ENCODE data around the gene PHKA2.
"Not testable (repeated sequence)": the region's sequence is repeated elsewhere in the genome, so short reads cannot be mapped to it uniquely, and the experiment has no call there.

Gene PHKA2, protein sequence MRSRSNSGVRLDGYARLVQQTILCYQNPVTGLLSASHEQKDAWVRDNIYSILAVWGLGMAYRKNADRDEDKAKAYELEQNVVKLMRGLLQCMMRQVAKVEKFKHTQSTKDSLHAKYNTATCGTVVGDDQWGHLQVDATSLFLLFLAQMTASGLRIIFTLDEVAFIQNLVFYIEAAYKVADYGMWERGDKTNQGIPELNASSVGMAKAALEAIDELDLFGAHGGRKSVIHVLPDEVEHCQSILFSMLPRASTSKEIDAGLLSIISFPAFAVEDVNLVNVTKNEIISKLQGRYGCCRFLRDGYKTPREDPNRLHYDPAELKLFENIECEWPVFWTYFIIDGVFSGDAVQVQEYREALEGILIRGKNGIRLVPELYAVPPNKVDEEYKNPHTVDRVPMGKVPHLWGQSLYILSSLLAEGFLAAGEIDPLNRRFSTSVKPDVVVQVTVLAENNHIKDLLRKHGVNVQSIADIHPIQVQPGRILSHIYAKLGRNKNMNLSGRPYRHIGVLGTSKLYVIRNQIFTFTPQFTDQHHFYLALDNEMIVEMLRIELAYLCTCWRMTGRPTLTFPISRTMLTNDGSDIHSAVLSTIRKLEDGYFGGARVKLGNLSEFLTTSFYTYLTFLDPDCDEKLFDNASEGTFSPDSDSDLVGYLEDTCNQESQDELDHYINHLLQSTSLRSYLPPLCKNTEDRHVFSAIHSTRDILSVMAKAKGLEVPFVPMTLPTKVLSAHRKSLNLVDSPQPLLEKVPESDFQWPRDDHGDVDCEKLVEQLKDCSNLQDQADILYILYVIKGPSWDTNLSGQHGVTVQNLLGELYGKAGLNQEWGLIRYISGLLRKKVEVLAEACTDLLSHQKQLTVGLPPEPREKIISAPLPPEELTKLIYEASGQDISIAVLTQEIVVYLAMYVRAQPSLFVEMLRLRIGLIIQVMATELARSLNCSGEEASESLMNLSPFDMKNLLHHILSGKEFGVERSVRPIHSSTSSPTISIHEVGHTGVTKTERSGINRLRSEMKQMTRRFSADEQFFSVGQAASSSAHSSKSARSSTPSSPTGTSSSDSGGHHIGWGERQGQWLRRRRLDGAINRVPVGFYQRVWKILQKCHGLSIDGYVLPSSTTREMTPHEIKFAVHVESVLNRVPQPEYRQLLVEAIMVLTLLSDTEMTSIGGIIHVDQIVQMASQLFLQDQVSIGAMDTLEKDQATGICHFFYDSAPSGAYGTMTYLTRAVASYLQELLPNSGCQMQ

DNA sequence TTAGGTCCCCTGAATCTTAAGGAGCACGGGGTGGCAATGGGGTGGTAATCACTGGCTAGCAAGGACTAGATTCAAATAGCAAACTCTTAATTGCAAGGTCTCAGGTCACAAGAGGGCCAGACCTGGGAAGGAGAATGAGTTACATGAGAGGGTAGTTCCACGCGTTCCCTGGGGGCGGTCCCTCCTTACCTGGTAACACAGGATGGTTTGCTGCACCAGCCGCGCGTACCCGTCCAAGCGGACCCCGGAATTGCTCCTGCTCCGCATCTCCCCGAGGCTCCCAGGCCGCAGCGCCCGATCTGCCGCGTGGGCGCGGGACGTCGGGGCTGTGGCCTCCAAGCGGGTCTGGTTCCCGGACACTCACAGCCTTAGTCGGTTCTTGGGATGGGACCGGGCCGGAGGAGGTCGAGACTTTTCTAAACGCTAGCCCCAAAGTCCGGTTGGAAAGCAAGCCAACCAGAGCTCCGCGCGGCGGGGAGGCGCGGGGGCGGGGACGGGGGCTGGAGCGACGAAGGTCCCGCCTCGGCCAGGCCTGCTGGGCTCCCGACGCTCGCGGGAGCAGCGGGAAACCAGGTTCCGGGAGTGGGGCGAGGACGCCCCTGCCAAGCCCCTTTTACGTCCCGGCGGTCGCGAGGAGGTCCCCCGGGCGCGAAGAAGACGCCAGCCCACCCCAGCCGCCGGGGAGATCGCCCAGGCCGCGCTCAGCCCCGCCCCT is at the start of gene PHKA2:
Gene PHKA2 (minus strand): TSS at position 449 of the 715 bp plus-strand sequence. CDS start 182 bp downstream, at position 267.
- H3K4me3 ChIP-seq (replicated peaks in 1 of 2; ENCODE audit: low read depth in 2 of 2, low read length in 2 of 2), result peak within 1 kb of the TSS; percentile 64 to 68
- TF ChIP-seq, protein P1, sequence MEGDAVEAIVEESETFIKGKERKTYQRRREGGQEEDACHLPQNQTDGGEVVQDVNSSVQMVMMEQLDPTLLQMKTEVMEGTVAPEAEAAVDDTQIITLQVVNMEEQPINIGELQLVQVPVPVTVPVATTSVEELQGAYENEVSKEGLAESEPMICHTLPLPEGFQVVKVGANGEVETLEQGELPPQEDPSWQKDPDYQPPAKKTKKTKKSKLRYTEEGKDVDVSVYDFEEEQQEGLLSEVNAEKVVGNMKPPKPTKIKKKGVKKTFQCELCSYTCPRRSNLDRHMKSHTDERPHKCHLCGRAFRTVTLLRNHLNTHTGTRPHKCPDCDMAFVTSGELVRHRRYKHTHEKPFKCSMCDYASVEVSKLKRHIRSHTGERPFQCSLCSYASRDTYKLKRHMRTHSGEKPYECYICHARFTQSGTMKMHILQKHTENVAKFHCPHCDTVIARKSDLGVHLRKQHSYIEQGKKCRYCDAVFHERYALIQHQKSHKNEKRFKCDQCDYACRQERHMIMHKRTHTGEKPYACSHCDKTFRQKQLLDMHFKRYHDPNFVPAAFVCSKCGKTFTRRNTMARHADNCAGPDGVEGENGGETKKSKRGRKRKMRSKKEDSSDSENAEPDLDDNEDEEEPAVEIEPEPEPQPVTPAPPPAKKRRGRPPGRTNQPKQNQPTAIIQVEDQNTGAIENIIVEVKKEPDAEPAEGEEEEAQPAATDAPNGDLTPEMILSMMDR (IDR thresholded peaks at IDR 0.05; ENCODE audit: low read depth, low read length), result no peak
- DNase-seq (ENCODE audit: low read depth in 2 of 2), result peak; percentile 58 to 70

DNA sequence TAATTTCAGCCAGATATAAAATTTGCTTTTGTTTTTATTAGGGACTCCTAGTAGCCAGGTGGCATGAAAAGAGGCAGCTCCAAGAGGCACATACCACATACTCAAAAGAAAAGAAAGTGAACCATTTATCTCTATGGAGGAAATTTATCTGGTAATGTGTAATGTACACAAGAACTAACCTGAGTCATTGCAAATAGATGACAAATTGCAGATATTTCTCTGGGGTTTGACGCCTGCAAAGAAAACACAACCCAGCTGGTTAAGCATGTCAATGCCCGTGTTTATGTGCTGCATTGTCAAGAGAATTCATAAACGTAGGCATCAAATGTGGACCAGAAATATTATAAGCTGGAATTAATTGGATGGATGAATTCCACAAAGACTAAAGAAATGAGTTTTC is 46.9 kb upstream of the PHKA2 start:
- no peak overlapping the region for H3K4me3 ChIP-seq (replicated peaks in 1 of 2; ENCODE audit: low read depth in 2 of 2, low read length in 2 of 2)
- peak in 1 of 2 donors; percentile 4 for DNase-seq (ENCODE audit: low read depth in 2 of 2)
- TF ChIP-seq, protein P1 (IDR thresholded peaks at IDR 0.05; ENCODE audit: low read depth, low read length), result no peak

DNA sequence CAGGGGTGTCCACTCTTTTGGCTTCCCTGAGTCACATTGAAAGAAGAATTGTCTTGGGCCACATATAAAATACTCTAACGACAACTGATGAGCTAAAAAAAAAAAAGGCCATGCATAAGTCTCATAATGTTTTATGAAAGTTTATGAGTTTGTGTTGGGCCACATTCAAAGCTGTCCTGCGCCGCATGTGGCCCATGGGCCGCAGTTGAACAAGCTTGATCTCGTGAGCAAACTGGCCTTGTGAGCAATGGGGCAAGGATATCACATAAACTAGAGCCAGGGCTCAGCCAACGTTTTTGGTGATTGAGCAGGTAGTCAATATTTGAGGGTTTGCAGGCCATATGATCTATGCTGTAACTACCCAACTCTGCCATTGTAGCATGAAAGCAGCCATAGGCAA is 44.6 kb upstream of the PHKA2 start:
- H3K4me3 ChIP-seq (replicated peaks in 1 of 2; ENCODE audit: low read depth in 2 of 2, low read length in 2 of 2), result no peak overlapping the region
- DNase-seq (ENCODE audit: low read depth in 2 of 2), result no peak
- TF ChIP-seq, protein P1 (IDR thresholded peaks at IDR 0.05; ENCODE audit: low read depth, low read length), result no peak

DNA sequence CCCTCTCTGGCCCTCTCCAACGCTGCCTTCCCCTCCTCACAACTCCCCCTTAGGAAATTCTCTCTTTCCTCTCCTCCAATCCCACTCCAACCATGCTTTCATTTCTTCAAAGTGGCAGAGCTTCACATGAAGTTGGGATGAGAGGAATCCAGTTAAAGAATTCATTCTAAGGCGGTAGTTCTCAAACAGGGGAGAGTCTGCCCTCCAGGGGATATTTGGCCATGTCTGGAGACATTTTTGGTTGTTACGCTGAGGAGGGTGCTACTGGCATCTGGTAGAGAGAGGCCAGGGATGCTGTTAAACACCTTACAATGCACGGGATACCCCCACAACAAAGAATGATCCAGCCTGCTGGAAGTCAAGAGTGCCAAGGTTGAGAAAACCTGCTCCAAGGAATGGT is 40.5 kb upstream of the PHKA2 start:
- TF ChIP-seq, protein P1 (IDR thresholded peaks at IDR 0.05; ENCODE audit: low read depth, low read length), result no peak
- DNase-seq (ENCODE audit: low read depth in 2 of 2), result no peak
- H3K4me3 ChIP-seq (replicated peaks in 1 of 2; ENCODE audit: low read depth in 2 of 2, low read length in 2 of 2), result no peak overlapping the region

DNA sequence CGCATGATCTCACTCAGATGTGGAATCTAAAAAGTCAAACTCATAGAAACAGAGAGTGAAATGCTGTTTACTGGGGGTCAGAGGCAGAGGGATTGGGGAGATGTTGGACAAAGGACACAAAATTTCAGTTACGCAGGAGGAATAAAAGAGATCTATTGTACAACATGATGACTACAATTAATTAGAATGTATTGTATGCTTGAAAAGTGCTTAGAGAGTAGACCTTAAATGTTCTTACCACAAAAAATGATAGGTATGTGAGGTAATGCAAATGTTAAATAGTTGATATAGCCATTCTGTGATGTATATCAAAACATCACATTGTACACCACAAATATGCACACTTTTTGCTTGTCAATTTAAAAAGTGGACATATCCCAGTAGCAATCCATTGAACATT is 36.1 kb upstream of the PHKA2 start:
- no peak overlapping the region for H3K4me3 ChIP-seq (replicated peaks in 1 of 2; ENCODE audit: low read depth in 2 of 2, low read length in 2 of 2)
- DNase-seq (ENCODE audit: low read depth in 2 of 2), result no peak
- TF ChIP-seq, protein P1 (IDR thresholded peaks at IDR 0.05; ENCODE audit: low read depth, low read length), result no peak

DNA sequence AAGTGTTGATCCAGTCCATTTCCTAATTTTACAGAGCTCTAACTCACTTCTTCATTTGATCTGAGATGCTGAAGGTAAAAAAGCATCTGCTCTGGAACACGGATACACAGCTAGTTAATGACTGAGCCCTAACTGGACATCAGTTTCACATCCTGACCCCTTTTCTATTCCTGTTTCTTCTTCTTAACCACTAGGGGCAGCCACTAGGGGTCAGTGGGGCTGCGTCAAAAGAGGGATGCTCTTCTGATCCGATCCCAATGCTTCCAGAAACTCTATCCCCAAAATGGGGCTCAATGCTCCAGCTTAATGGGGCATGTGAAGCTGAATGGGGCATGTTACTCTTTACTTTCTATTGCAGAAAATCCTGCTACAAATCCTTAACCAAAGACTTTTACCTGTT is 33.4 kb upstream of the PHKA2 start:
- TF ChIP-seq, protein P1 (IDR thresholded peaks at IDR 0.05; ENCODE audit: low read depth, low read length), result peak; percentile 51
- DNase-seq (ENCODE audit: low read depth in 2 of 2), result peak; percentile 22 to 25
- H3K4me3 ChIP-seq (replicated peaks in 1 of 2; ENCODE audit: low read depth in 2 of 2, low read length in 2 of 2), result no peak overlapping the region

DNA sequence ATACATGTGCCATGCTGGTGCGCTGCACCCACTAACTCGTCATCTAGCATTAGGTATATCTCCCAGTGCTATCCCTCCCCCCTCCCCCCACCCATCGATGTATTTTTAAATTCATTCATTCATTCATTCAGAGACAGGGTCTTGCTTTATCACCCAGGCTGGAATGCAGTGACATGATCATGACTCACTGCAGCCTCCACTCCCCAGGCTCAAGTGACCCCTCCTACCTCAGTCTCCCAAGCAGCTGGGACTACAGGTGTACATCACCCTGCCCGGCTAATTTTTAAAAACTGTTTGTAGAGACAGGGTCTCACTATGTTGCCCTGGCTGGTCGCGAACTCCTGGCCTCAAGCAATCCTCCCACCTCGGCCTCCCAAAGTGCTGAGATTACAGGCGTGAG is 32.7 kb upstream of the PHKA2 start:
- DNase-seq (ENCODE audit: low read depth in 2 of 2); H3K4me3 ChIP-seq (replicated peaks in 1 of 2; ENCODE audit: low read depth in 2 of 2, low read length in 2 of 2): not testable (repeated sequence)

Measured in cardiac fibroblast (primary cell).